Bladder microvascular endothelial cell (primary cell): ENCODE data around the gene FBXL7. TPM values are rescaled to one million over a fixed set of nuclear protein-coding genes. Genes with fewer than 3 reads are reported as not detected.

ENCODE experiments used
- total RNA-seq: library from RNA; depleted of rRNA; stranded (reverse); fragments of >200 nt; gene quantifications from 2 replicates; pipeline ENCODE4 v1.2.3, GENCODE V29; 2014

Gene FBXL7
- 6.2 and 23.9 TPM in 2 replicates for total RNA-seq

GRCh38 chr5:15499528-15500324, at the start of gene FBXL7:
Gene FBXL7 (plus strand): TSS chr5:15500180.

